Fibroblast of skin of abdomen (primary cell): ENCODE measurements around the gene ST6GAL1.

Experiments used
- DNase-seq: peaks from one replicate; pipeline ENCODE4 v3.0.0-alpha.2; 2013

Gene ST6GAL1

GRCh38 chr3:187080799-187081450 is 150.6 kb downstream of the ST6GAL1 start:
- no peak for DNase-seq

- no peak for DNase-seq
Measured at GRCh38 chr3:187082758-187083375, 152.5 kb downstream of the ST6GAL1 start.

DNA sequence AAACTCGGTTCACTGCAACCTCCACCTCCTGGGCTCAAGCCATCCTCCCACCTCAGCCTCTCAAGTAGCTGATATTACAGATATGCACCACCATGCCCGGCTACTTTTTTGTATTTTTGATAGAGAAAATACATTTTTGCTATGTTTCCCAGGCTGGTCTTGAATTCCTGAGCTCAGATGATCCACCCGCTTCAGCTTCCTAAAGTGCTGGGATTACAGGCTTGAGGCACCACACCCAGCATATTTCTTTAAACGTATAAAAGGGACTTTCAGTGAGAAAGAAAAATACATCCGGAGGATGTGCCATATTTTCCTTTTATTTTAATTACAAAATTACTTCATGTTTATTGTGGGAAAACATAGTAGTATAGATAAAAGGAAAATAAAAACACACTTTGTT is 153.8 kb downstream of the ST6GAL1 start:
- DNase-seq: no peak

DNA sequence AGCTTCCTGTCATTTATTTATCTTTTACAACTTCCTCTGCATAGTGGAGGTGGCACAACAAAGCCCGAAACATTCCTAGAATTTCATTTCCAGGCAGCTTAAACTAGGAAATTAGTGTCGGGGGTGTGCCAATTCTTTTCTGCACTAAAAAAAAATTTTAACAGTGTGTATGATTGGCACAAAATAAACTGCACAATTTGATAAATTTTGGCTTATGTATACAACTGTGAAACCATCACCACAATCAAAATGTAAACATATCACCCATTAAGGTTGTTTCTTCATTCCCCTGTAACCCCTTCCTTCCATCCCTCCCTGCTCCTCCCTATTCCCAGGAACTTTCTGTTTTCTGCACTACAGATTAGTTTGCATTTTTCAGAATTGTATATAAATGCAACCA is 154.3 kb downstream of the ST6GAL1 start:
- no peak for DNase-seq

DNA sequence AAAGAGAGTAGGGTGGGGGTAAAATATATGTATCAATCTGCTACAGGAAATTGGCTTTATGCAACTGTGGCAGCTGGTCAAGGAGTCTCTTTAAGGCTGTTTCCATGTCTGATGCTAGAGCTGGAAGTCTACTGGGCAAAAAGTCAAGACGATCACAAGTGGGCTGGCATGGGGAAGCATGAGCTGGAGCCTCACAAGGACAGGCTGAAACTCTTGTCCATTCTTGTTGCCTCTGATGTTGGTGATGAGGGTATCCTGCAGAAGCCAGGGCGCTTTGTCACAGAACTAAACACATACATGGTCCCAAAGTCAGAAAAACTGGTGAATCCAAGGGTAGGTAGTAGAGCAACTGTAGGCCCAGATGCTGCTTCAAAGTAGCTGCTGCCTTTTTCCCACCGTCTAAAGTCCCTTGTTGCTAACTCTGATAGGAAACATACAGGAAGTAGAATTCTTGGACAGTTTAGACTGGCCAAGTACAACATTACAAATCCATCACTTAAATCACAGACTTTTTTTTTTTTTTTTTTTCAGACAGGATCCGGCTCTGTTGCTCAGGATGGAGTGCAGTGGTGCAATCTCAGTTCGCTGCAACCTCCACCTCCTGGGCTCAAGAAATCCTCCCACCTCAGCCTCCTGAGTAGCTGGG is 154.8 kb downstream of the ST6GAL1 start:
- no peak for DNase-seq

GRCh38 chr3:187085933-187086332 is 155.6 kb downstream of the ST6GAL1 start:
- no peak for DNase-seq

DNA sequence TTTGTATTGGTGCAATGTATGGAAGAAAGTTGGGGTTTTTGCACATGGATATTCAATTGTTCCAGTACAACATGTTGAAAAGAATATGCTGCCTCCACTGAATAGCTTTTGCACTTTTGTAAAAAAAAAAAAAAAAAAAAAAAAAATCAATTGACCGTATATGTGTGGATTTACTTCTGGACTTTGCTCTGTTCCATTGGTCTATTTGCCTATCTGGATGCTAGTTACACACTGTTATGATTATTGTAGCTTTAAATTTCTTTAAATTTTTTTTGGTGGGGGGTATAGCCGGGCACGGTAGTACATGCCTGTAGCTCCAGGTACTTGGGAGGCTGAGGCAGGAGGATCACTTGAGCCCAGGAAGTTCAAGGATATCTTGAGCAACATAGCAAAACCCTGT is 156.5 kb downstream of the ST6GAL1 start:
- DNase-seq: no peak

DNA sequence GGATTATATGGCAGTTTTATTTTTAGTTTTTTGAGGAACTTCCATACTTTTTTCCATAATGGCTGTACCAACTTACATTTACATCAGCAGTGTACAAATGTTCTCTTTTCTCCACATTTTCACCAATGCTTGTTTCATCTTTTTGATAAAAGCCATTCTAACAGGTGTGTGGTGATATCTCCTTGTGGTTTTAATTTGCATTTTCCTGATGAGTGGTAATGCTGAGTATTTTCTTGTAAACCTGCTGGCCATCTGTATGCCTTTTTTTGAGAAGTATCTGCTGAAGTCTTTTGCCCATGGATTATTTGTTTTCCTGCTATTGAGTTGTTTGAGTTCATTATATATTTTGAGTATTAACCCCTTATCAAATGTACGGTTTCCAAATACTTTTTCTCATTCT is 158.4 kb downstream of the ST6GAL1 start:
- DNase-seq: no peak

DNA sequence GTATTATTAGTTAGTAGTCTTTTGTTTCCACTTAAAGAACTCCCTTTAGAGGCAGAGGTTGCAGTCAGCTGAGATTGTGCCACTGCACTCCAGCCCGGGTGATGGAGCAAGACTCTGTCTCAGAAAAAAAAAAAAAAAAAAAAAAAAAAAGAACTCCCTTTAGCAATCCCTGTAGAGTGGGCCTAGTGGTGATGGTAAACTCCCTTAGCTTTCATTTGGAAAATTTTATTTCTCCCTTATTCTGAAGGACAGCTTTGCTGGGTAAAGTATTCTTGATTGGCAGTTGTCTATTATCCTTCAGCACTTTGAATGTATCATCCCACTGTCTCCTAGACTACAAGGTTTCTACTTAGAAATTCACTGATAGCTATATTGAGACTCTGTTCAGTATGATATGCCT is 163.0 kb downstream of the ST6GAL1 start:
- no peak for DNase-seq

GRCh38 chr3:187098923-187099512 is 168.7 kb downstream of the ST6GAL1 start:
- no peak for DNase-seq

GRCh38 chr3:187101184-187102072 is 171.1 kb downstream of the ST6GAL1 start:
- DNase-seq: peak; percentile 85

DNA sequence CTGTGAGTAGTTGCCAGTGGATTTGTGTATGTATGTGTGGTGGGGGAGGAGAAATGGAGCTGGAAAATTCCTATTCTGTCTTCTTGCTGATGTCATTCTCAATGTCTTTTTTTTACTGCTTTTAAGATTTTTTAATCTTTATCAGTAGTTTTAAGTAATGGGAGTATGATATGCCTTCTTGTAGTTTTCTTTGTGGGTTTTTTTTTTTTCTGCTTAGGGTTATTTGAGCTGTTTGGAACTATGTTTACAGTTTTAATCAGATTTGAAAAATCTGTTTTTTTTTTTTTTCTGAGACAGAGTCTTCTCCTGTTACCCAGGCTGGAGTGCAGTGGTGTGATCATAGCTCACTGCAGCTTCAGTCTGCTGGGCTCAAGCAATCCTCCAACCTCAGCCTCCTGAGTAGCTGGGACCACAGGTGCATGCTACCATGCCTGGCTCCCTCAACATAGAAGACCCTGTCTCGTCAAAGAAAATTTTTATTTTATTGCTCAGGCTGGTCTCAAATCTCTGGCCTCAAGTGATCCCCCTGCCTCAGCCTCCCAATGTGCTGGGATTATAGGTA is 171.8 kb downstream of the ST6GAL1 start:
- no peak for DNase-seq

DNA sequence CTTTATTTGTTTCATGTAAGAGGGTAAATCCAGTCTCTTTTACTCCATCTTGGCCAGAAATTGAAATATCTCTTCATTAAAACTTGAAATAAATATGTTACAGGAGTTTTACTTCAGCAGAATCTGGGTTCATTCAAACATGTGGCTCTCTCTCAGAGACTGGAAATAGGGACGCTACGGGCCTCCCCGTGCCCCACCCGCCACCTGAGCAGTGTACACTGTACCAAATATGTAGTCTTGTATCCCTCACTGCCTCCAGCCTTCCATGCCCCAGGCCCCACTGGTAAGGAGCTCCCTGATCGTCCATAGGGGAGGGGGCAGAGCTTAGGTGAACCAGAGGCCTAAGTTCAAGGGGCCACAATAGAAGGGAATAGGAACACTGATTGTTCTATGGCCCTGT is 172.9 kb downstream of the ST6GAL1 start:
- no peak for DNase-seq

GRCh38 chr3:187104342-187104741 is 174.0 kb downstream of the ST6GAL1 start:
- no peak for DNase-seq

GRCh38 chr3:187104933-187105332 is 174.6 kb downstream of the ST6GAL1 start:
- peak; percentile 40 for DNase-seq

DNA sequence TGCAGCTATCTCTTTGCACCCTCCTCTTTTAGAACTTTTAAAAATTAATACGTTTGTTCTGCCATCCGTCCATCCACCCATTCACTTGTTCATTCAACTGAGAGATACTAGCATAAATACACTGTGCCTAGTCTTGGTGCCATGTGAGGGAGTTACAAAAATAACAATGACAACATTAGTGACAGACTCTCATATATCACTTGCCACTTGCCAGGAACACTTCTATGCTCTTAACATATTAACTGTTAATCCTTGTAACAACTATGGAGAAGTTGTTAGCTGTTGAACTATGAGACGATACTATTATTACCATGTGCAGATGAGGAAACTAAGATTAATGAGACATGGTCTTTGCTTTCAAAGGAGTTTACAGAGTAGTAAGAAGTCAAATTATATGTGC is 175.4 kb downstream of the ST6GAL1 start:
- no peak for DNase-seq

- DNase-seq: no peak
Measured at GRCh38 chr3:187107989-187108388, 177.7 kb downstream of the ST6GAL1 start.

GRCh38 chr3:187110156-187110555 is 179.8 kb downstream of the ST6GAL1 start:
- no peak for DNase-seq

- peak; percentile 9 for DNase-seq
Measured at GRCh38 chr3:187112934-187113793, 182.8 kb downstream of the ST6GAL1 start.

DNA sequence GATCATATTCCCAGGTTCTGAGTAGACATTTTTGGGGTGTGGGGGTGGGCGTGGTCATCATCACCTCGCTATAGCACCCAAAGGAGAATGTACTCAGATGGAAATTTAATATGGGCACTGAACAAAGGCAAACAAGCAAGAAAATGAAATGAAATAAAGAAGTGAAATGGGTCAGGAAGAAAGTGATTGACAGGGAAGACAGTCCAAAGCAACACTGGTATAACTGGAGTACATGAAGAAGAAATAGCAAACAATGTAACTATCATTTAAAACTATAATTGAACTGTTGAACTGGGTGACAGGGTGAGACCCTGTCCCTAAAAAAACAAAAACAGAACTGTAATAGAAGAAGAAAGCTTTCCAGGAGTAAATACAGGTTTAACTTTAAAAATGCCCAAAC is 184.2 kb downstream of the ST6GAL1 start:
- DNase-seq: no peak

GRCh38 chr3:187120326-187120725 is 190.0 kb downstream of the ST6GAL1 start:
- no peak for DNase-seq
